Astrocyte (in vitro differentiated cells and primary cell): ENCODE results near the gene USP6NL.

Source experiments
- EZH2 ChIP-seq: IDR thresholded peaks from 2 replicates; pipeline ENCODE4 v1.6.1; 2012; ENCODE audit warnings: mild to moderate bottlenecking, low read length, inconsistent platforms; ENCODE audit not compliant: insufficient read depth
- TF ChIP-seq, protein P1 (sequence below): IDR thresholded peaks from 2 replicates; pipeline ENCODE4 v1.5.1; 2011; ENCODE audit warnings: low read depth, mild to moderate bottlenecking, inconsistent platforms, low read length, moderate library complexity; ENCODE audit not compliant: insufficient read depth

DNA sequence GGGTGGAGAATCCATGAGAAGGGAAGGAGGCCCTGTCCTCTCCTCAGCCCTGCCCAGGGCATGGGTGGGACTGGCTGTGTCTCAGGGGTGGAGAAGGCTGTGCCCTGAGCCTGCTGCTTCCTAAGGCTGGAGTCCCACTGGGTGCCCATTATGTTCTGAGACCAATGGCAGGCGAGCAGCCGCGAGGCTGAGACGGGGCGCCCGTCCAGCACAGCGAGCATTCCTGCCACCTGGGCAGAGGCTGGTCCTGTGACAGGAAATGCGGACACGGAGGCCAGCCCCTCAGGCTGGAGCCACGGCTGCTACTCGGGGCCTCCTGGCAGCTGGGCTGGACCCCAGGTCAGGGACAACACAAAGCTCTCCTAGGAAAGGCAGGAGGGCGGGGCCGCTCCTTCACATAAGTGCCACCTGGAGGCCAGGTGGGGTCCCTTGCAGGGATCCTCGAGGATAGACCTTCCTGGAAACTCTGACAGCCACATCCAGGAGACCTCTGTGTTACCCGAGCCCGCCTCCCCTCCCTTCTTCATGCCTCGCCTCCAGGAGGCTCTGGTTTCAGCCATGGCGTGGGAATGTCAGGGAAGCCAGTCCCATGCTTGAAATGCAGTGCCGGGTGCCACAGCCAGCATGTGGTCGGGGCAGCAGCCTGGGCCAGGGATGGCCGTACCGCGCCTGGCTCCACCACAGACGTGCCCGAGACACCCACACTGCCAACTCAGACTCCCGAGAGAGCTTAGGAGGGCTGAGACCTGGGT, 173.9 kb downstream of the USP6NL start:
- TF ChIP-seq, protein P1, sequence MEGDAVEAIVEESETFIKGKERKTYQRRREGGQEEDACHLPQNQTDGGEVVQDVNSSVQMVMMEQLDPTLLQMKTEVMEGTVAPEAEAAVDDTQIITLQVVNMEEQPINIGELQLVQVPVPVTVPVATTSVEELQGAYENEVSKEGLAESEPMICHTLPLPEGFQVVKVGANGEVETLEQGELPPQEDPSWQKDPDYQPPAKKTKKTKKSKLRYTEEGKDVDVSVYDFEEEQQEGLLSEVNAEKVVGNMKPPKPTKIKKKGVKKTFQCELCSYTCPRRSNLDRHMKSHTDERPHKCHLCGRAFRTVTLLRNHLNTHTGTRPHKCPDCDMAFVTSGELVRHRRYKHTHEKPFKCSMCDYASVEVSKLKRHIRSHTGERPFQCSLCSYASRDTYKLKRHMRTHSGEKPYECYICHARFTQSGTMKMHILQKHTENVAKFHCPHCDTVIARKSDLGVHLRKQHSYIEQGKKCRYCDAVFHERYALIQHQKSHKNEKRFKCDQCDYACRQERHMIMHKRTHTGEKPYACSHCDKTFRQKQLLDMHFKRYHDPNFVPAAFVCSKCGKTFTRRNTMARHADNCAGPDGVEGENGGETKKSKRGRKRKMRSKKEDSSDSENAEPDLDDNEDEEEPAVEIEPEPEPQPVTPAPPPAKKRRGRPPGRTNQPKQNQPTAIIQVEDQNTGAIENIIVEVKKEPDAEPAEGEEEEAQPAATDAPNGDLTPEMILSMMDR: no peak
- TF ChIP-seq EZH2: no peak
